Liver (tissue), 9 donors: ENCODE results near the gene C1QTNF1. TPM values are rescaled to one million over a fixed set of nuclear protein-coding genes. Genes with fewer than 3 reads are reported as not detected.

Experiments used
- DNase-seq: peaks from one replicate; pipeline ENCODE4 v3.0.0-alpha.2; 2017; ENCODE audit warnings: low spot score
- H3K27ac ChIP-seq, 2 donors: one replicate each; pipeline ENCODE4 v1.7.0; 2013; ENCODE audit warnings: inconsistent platforms in 2 of 2, low read length in 2 of 2, control low read depth in 1 of 2, low read depth in 1 of 2, mild to moderate bottlenecking in 1 of 2
- H3K27me3 ChIP-seq, 4 donors: one replicate each; pipeline versions ENCODE4 v1.6.1 to v1.7.0; 2013; ENCODE audit warnings: low read length in 3 of 4, inconsistent platforms in 1 of 4, mild to moderate bottlenecking in 1 of 4, moderate library complexity in 1 of 4; ENCODE audit not compliant: control insufficient read depth in 4 of 4, insufficient read depth in 4 of 4
- H3K36me3 ChIP-seq, 4 donors: one replicate each; pipeline versions ENCODE4 v1.6.1 to v1.7.0; 2013; ENCODE audit warnings: low read length in 3 of 4, mild to moderate bottlenecking in 3 of 4, low read depth in 1 of 4, moderate library complexity in 1 of 4; ENCODE audit not compliant: control insufficient read depth in 4 of 4, insufficient read depth in 3 of 4
- H3K4me1 ChIP-seq, 4 donors: one replicate each; pipeline versions ENCODE4 v1.6.1 to v1.7.0; 2013; ENCODE audit warnings: low read length in 3 of 4, mild to moderate bottlenecking in 3 of 4, moderate library complexity in 1 of 4; ENCODE audit not compliant: control insufficient read depth in 4 of 4, insufficient read depth in 4 of 4
- H3K4me3 ChIP-seq, 3 donors: one replicate each; pipeline versions ENCODE4 v1.6.1 to v1.7.0; 2013; ENCODE audit warnings: low read length in 3 of 3, control low read depth in 1 of 3, low read depth in 1 of 3, mild to moderate bottlenecking in 1 of 3
- H3K9ac ChIP-seq, 2 donors: one replicate each; pipeline ENCODE4 v1.7.0; 2013; ENCODE audit warnings: low read length in 2 of 2, mild to moderate bottlenecking in 2 of 2, moderate library complexity in 2 of 2, control low read depth in 1 of 2, low read depth in 1 of 2
- H3K9me3 ChIP-seq, 4 donors: one replicate each; pipeline versions ENCODE4 v1.6.1 to v1.7.0; 2013; ENCODE audit warnings: low read length in 3 of 4; ENCODE audit not compliant: control insufficient read depth in 4 of 4
- ATF3 ChIP-seq: IDR thresholded peaks from 2 replicates; pipeline ENCODE4 v1.6.1; 2016; ENCODE audit warnings: antibody characterized with exemption
- CTCF ChIP-seq: fragments of 150-350 bp; IDR thresholded peaks from 2 replicates; pipeline ENCODE4 v1.5.1; 2017; ENCODE audit warnings: improper control_type of control experiment, low read depth, low read length; ENCODE audit not compliant: missing input control
- EGR1 ChIP-seq, 2 donors: IDR thresholded peaks; 2 replicates each; pipeline ENCODE4 v1.6.1; 2016 to 2018; ENCODE audit warnings: antibody characterized with exemption in 2 of 2, low read depth in 2 of 2
- FOXA1 ChIP-seq: IDR thresholded peaks from 2 replicates; pipeline ENCODE4 v1.6.1; 2016; ENCODE audit warnings: antibody characterized with exemption
- FOXA2 ChIP-seq: IDR thresholded peaks from 2 replicates; pipeline ENCODE4 v1.6.1; 2016; ENCODE audit warnings: antibody characterized with exemption
- GABPA ChIP-seq, 2 donors: IDR thresholded peaks in 1 of 2; conservative IDR thresholded peaks in 1 of 2; 2 replicates each; pipeline ENCODE4 v1.6.1; 2016; ENCODE audit warnings: antibody characterized with exemption in 2 of 2, mild to moderate bottlenecking in 1 of 2, moderate library complexity in 1 of 2
- HNF4A ChIP-seq, 2 donors: conservative IDR thresholded peaks; 2 replicates each; pipeline ENCODE4 v1.6.1; 2016; ENCODE audit warnings: antibody characterized with exemption in 2 of 2, mild to moderate bottlenecking in 2 of 2
- HNF4G ChIP-seq: IDR thresholded peaks from 2 replicates; pipeline ENCODE4 v1.6.1; 2016; ENCODE audit warnings: antibody characterized with exemption
- JUND ChIP-seq, 2 donors: IDR thresholded peaks; 2 replicates each; pipeline ENCODE4 v1.6.1; 2016; ENCODE audit warnings: antibody characterized with exemption in 2 of 2
- MAX ChIP-seq: IDR thresholded peaks from 2 replicates; pipeline ENCODE4 v1.6.1; 2016; ENCODE audit warnings: antibody characterized with exemption
- NR2F2 ChIP-seq: IDR thresholded peaks from 2 replicates; pipeline ENCODE4 v1.6.1; 2016; ENCODE audit warnings: antibody characterized with exemption
- RAD21 ChIP-seq, 2 donors: IDR thresholded peaks; 2 replicates each; pipeline ENCODE4 v1.6.1; 2016; ENCODE audit warnings: antibody characterized with exemption in 2 of 2, mild to moderate bottlenecking in 2 of 2
- REST ChIP-seq: IDR thresholded peaks from 2 replicates; pipeline ENCODE4 v1.6.1; 2016; ENCODE audit warnings: antibody characterized with exemption, mild to moderate bottlenecking
- RXRA ChIP-seq, 2 donors: IDR thresholded peaks; 2 replicates each; pipeline ENCODE4 v1.6.1; 2017 to 2018; ENCODE audit warnings: antibody characterized with exemption in 2 of 2, mild to moderate bottlenecking in 1 of 2
- SP1 ChIP-seq: IDR thresholded peaks from 2 replicates; pipeline ENCODE4 v1.6.1; 2018; ENCODE audit warnings: antibody characterized with exemption, mild to moderate bottlenecking
- TAF1 ChIP-seq: conservative IDR thresholded peaks from 2 replicates; pipeline ENCODE4 v1.6.1; 2016; ENCODE audit warnings: antibody characterized with exemption, mild to moderate bottlenecking
- YY1 ChIP-seq: IDR thresholded peaks from 2 replicates; pipeline ENCODE4 v1.6.1; 2016; ENCODE audit warnings: antibody characterized with exemption, mild to moderate bottlenecking
- WGBS: extraction: QIAGEN DNeasy Blood & Tissue Kit; methylation state at CpG from one replicate; pipeline ENCODE4 v1.1.7; 2013; 5-methylcytosine and 5-hydroxymethylcytosine counted together
- polyA plus RNA-seq, 2 donors: library from polyadenylated mRNA; stranded (reverse) in 1 of 2; unstranded in 1 of 2; fragments of 200-250 nt in 1 of 2; fragments of >200 nt in 1 of 2; fragmentation: Nextera tagmentation in 1 of 2; extraction: Ambion mirVana in 1 of 2; gene quantifications; one replicate each; pipeline versions ENCODE4 v1.2.1 to v1.2.3, GENCODE V29; 2013 to 2015
- total RNA-seq, 2 donors: library from RNA; depleted of rRNA; stranded (reverse); fragments of >200 nt; gene quantifications; one replicate each; pipeline ENCODE4 v1.2.3, GENCODE V29; 2014
- TF ChIP-seq, protein P1 (sequence below): IDR thresholded peaks from 2 replicates; pipeline ENCODE4 v1.6.1; 2016; ENCODE audit warnings: antibody characterized with exemption
- donor health status: healthy.
- donor health status: healthy.
- donor health status: healthy.
- donor health status: healthy.
- donor health status: healthy.

The C1QTNF1 gene
- total and polyA plus RNA-seq, 4 donors = 0.56 to 54.6 (median 16.1) TPM

GRCh38 chr17:79048826-79049755 is 25.1 kb downstream of the C1QTNF1 start:
- no peak for DNase-seq
- H3K27me3 ChIP-seq = peaks cover 0 to 5% (median 1%) of the 10 kb centered on the region in 4 donors
- H3K9me3 ChIP-seq = peaks cover 0 to 3% (median 0%) of the 10 kb centered on the region in 4 donors
- no peak for TF ChIP-seq GABPA (IDR thresholded peaks at IDR 0.05 in 1 of 2, conservative IDR thresholded peaks at IDR 0.05 in 1 of 2)
- no peak overlapping the region for H3K4me3 ChIP-seq
- H3K36me3 ChIP-seq = no peaks in the 10 kb centered on the region
- H3K9ac ChIP-seq = no peak overlapping the region
- H3K27ac ChIP-seq = no peak overlapping the region
- WGBS = 77% methylated on average over 21 of the region's 21 CpGs
- no peaks in the 10 kb centered on the region for H3K4me1 ChIP-seq

DNA sequence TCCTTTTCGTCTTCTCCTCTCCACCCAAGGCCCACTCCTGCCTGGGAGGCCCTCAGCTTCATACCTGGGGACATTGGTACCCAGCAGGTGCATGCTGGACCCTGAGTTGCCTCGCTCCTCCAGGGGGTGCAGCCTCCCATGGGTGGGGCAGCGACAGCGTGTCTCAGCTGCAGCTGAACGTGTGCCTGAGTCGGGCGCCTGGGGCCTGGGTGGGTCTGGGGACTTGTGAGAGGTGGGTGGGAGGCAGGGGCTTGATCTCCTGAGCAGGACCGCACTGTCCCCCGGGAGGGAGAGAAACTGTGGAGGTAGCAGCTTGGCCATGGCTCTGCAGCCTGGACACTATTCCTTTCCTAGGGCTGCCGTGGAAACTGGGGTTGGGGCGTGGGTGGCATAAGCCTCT is 25.9 kb downstream of the C1QTNF1 start:
- peaks cover 0 to 8% (median 2%) of the 10 kb centered on the region in 4 donors for H3K9me3 ChIP-seq
- WGBS = 83% methylated on average over 11 of the region's 11 CpGs
- no peaks in the 10 kb centered on the region for H3K36me3 ChIP-seq
- H3K4me1 ChIP-seq = no peaks in the 10 kb centered on the region
- H3K9ac ChIP-seq = no peak overlapping the region
- no peak overlapping the region for H3K27ac ChIP-seq
- no peak for TF ChIP-seq ATF3
- no peak for TF ChIP-seq FOXA2
- TF ChIP-seq FOXA1 = no peak
- no peak for TF ChIP-seq HNF4A (conservative IDR thresholded peaks at IDR 0.05)
- no peak for TF ChIP-seq CTCF
- no peak for TF ChIP-seq RAD21 (IDR thresholded peaks at IDR 0.05)
- no peak for TF ChIP-seq HNF4G
- no peak for TF ChIP-seq RXRA (IDR thresholded peaks at IDR 0.05)
- no peak for TF ChIP-seq YY1
- TF ChIP-seq, protein P1, sequence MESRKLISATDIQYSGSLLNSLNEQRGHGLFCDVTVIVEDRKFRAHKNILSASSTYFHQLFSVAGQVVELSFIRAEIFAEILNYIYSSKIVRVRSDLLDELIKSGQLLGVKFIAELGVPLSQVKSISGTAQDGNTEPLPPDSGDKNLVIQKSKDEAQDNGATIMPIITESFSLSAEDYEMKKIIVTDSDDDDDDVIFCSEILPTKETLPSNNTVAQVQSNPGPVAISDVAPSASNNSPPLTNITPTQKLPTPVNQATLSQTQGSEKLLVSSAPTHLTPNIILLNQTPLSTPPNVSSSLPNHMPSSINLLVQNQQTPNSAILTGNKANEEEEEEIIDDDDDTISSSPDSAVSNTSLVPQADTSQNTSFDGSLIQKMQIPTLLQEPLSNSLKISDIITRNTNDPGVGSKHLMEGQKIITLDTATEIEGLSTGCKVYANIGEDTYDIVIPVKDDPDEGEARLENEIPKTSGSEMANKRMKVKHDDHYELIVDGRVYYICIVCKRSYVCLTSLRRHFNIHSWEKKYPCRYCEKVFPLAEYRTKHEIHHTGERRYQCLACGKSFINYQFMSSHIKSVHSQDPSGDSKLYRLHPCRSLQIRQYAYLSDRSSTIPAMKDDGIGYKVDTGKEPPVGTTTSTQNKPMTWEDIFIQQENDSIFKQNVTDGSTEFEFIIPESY = no peak
- no peak for TF ChIP-seq JUND (IDR thresholded peaks at IDR 0.05)
- TF ChIP-seq GABPA (IDR thresholded peaks at IDR 0.05 in 1 of 2, conservative IDR thresholded peaks at IDR 0.05 in 1 of 2) = no peak
- TF ChIP-seq NR2F2 = no peak
- TF ChIP-seq SP1 = no peak
- no peak for TF ChIP-seq EGR1 (IDR thresholded peaks at IDR 0.05; ENCODE audit: low read depth in 2 of 2)
- no peak for TF ChIP-seq REST
- no peak for TF ChIP-seq TAF1
- TF ChIP-seq MAX = no peak
- DNase-seq = no peak
- no peak overlapping the region for H3K4me3 ChIP-seq
- peaks cover 0 to 5% (median 1%) of the 10 kb centered on the region in 4 donors for H3K27me3 ChIP-seq
